NCI-H2107 (cell line): ENCODE measurements around the gene YIF1A.
"Not testable (repeated sequence)": the region's sequence is repeated elsewhere in the genome, so short reads cannot be mapped to it uniquely, and the experiment has no call there.

Experiments used
- DNase-seq: peaks from one replicate; lab custom pipeline; 2025; lab: John Stamatoyannopoulos, UW

YIF1A gene

DNA sequence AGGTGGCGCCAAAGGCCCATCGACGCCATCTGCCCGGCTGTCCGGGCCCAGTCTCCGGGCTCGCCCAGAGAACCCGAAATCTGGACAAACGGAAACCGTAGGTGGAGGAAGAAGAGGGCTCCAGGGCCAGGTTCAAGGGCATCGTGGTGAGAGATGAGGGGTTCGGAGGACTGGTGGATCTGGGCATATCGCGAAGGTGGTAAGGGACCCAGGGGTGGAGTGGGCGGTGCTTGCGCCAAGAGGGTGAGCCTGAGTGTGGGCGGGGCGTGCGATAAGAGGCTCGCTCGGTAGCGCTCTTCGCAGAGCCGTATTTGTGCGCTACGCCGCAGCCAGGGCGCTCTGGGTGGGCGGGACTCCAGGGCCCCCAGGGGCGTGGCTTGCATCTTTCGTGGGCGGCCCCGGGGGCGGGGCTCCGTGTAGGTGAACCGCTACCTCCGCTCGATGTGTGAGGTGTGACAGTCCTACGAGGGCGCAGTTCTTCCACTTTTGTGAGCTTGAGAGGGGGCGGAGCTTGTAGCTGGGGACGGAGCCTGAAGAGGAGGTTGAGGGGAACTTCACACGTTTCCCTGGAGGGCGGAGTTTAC, 23.1 kb upstream of the YIF1A start:
- peak; percentile 92 for DNase-seq

DNA sequence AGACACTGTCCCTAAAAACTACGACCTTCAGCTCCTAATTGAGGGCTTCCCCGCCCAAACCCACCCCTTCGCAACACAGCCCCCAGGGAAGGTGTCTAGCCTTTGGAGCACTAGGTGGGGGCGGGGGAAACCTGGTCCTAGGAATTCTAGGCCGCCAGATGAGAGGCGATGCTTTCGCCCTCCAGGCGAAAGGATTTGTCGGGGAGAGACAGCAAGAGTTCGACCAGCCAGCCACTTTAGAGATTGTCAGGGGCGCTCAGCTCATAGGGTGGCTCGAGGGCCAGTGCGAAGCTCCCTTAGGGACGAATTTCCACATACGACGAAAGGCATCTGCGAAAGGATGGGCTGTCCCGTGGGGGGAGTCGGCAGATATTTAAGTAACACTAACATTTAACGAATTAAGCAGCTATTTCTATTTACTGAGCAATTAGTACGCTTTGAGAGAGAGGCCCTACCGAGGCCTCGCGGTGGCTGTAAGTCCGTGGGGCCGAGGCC, 22.6 kb upstream of the YIF1A start:
- no peak for DNase-seq

DNA sequence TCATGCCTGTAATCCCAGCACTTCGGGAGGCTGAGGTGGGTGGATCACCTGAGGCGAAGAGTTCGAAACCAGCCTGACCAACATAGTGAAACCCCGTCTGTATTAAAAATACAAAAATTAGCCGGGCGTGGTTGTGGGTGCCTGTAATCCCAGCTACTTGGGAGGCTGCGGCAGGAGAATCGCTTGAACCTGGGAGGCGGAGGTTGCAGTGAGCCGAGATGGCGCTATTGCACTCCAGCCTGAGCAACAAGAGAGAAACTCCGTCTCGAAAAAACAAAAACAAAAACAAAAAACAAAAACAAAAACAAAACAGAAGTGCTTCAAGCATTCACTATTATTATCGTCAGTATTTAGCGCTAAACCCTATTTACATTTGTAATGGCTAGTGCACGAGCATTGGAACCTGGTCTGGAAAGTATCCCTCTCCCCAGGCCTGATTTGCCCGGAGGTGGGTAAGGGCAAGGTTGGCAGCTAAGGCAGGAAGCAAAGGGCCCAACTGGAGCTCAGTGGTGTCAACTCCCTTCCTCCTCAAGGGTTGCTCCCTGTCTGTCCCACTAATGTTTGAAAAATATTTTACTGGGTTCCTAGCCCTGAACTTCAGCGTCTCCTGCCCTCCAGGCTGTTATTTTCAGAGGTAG, 22.0 kb upstream of the YIF1A start:
- DNase-seq: not testable (repeated sequence)

DNA sequence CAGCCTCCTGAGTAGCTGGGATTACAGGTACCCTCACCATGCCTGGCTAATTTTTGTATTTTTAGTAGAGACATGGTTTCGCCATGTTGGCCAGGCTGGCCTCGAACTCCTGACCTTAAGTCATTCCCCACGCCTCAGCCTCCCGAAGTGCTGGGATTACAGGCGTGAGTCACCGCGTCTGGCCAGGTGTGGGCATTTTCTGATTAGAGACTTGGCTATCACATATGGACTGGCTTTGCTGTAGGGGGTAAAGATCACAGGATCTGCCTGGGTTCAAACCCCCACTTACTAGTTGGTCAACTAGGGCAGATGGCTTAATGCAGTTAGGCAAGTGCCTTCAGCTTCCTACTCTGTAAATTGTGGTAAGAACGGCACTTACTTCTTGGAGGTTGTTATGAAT, 21.4 kb upstream of the YIF1A start:
- DNase-seq: no peak

DNA sequence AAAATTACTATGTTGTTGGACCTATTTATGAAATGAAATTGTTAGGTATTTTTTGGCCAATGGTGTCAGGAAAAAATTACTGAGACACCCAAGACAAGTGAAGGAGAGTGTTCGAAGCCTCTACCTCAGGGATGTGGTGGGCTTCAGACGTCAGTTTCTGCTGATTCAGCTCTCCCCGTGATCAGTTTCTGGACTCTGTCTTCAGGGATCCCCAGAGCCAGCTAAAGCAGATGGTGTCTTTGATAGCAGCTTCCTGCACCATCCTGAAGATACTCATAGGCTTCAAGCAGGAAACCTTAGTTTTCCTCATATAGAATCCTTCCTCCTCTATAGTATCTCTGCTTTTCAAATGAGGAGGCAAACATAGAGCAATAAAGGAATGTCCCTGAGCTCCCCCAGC, 20.5 kb upstream of the YIF1A start:
- DNase-seq: no peak

DNA sequence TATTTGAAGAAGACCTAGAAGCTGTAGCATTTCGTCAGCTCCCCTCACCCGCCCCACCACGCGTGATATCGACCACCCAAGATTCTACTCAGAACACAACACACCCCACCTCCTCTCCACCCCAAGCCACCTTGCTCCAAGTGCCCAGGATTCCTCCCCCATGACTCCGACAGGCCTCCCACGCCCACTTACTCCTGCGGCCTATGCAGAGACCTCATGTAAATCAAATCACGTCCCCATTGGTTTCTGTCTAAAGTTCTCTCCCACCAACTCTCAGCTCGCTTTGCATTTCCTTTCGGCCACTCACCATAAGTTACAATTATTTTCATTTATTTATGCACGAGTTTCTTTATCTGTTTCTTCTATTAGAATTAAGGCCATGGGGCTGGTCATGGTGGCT, 13.7 kb upstream of the YIF1A start:
- DNase-seq: no peak

DNA sequence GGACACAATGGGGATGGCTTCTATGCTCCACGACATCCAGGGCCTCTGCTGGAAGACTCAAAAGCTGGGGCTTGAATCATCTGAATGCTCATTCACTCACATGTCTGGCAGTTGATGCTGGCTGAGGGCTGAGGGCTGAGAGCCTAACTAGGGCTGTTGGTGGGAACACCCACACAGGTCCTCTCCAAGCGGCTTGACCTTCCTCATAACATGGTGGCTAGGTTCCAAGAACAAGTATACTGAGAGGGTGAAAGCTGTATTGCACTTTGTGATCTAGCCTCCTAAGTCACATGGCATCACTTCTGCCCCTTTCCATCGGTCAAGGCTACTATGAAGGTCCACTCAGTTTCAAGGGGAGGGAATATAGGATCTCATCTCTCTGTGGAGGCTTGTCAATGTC, 10.2 kb upstream of the YIF1A start:
- DNase-seq: no peak

DNA sequence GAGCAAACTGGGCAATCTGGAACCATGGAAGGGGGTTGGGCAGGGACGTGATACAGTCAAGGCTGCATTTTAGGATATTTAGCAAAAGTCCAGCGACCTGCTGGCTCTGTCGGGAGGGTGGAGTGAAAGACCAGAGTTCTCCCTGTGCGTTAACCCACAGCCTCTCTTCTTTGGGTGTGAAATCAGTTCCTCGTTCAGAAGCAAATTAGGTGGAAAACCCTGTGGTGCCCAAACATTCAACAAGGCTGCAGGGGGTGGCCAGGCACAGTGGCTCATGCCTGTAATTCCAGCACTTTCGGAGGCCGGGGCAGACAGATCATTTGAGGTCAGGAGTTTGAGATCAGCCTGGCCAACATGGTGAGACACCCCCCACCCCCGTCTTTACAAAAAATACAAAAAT, 8.7 kb upstream of the YIF1A start:
- no peak for DNase-seq

DNA sequence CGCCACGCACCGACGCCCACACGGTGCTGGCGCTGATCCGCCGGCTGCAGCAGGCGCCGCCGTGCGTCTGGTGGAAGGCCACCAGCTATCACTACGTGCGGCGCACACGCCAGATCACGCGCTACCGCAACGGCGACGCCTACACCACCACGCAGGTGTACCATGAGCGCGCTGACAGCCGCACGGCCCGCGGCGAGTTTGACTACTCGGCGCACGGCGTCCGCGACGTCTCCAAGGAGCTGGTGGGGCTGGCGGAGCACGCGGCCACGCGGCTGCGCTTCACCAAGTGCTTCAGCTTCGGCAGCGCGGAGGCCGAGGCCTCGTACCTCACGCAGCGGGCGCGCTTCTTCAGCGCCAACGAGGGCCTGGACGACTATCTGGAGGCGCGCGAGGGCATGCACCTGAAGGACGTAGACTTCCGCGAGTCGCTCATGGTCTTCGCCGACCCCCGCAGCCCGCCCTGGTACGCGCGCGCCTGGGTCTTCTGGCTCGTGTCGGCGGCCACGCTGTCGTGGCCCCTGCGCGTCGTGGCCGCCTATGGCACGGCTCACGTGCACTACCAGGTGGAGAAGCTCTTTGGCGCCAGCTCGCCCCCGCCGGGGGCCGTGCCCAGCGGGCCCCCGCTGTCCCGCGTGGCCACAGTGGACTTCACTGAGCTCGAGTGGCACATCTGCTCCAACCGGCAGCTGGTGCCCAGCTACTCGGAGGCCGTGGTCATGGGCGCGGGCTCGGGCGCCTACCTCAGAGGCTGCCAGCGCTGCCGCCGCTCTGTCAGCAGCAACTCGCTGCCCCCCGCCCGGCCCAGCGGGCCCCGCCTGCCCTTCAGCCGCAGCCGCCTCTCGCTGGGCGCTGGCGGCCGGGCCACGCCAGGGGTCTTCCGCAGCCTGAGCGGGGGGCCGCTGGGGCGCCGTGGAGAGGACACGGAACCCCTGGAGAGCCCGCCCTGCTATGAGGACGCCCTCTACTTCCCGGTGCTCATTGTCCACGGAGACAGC, 6.0 kb upstream of the YIF1A start:
- no peak for DNase-seq

DNA sequence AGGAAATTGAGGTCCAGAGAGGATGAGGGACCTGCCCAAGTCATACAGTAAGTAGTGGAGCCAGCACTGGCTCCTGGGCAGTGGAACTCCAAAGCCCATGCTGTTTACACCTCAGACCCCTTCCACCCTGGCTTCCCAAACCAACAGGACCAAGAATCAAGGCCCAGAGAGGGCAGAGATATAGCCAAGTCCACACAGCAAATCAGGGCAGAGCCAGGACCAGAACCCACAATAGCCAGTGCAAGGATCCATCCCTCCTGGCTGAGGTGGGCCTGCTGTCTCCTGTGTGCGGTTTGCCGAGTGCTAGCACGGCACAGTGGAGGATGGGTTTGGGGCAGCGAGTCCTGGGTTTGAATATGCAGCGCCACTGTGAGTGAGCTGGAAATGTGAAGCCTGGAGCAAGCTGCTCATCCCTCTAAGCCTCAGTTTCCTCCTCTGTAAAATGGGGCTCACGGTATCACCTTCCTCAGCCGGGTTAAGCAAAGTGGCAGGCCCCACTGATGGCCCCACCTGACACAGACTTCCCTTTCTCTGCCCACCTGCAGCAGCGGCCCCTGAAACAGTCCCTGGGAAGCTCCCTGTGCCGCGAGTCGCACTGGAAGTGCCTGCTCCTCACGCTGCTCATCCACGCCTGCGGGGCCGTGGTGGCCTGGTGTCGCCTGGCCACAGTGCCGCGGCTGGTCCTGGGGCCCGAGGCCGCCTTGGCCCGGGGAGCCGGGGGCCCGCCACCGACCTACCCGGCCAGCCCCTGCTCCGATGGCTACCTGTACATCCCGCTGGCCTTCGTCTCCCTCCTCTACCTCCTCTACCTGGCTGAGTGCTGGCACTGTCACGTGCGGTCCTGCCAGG, 5.1 kb upstream of the YIF1A start:
- DNase-seq: no peak

DNA sequence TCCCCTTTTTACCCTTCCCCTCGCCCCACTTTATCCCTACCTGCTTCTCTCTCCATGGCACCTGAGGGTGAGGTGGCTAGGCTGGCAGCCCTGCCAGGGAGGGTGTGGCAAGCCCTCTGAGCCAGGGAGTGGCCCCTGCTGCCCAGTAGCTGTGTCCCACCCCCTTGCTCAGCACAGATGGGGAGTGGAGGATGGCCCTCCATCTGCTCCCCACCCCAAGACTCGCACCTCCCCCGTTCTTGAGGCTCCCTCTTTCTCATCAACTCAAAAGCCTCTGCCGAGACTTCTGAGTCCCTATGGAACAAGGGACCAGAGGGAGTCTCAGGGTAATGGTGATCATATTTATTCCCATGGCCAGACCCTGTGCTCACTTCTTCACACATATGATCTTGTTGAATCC, 4.4 kb upstream of the YIF1A start:
- no peak for DNase-seq

DNA sequence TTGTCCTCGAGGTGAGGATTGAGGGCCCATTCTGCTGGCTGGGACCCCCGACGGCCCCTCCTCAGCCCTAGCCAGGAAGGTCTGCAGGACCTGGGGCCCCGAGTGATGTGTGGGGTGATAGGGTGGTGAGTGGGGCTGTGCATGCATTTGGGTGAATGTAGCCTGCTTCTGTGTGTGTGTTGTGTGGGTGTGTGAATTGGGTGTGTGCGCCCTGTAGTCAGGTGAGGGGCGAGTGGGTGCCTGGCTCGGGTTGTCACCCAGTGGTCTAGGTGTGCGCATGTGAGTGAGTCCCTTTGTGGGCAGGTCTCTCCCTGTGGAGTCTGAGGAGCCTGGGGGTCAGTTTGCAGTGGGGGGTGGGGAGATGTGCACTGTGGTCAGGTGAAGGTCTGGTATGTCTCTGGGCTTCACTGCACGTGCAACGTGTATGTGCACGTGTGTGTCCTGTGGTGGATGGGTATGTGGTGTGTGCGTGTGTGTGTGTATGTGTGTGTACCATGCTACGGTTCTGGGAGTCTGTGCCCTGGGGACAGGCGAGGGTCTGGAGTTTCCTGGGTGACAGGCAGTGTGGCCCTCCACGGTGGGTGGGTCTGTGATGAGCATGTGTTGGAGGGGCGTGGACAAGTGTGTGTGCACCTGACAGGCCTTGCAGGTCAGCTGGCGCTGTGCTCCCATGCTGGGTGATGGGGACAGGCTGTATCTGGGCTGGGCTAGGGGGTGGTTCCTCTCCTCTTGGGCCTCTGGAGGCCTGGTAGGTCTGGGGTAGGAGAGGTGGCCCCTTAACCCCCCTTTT, 3.8 kb upstream of the YIF1A start:
- no peak for DNase-seq

DNA sequence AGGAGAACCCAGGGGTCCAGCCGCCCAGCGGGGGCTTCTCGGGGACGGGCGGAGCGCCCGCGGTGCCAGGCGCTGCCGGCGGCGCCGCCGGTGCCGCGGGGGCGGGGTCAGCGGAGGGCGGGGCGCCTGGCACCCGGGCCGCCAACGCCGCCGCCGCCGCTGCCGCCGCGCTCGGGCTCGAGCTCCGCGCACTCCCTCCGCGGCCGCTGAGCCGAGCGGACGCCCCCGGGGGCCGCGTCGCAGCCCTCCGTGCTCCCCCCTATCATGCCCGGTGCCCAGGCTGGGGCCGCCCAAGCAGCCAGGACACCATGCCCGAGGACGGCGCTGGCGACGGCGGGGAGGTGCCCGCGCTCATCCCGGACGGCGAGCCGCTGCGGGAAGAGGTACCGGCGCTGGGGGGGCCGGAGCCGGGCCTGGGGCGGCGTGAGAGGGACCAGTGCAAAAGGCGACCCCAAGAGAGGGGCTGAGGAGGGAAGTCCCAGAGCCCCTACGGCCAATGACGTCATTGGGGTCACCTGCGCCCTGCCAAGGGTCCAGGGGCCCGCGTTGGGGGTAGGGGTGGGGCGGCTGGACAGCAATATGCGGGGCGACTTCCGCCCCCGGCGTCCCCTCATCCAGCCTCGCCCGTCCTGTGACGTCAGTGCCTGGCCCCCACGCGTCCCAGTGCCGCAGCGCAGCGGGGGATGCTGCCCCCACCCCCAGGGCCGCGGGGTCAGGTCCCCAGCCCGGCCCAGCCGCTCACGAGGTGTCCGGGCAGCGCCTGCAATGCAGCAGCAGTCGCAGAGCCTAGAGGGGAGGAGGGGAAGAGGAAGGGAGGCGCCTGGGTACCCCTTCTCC, 3.0 kb upstream of the YIF1A start, which contains the start of gene TMEM151A:
TSS of gene TMEM151A (plus strand) at position 189 of the 837 bp plus-strand sequence. CDS start at position 309, 120 bp downstream.
- DNase-seq: no peak

DNA sequence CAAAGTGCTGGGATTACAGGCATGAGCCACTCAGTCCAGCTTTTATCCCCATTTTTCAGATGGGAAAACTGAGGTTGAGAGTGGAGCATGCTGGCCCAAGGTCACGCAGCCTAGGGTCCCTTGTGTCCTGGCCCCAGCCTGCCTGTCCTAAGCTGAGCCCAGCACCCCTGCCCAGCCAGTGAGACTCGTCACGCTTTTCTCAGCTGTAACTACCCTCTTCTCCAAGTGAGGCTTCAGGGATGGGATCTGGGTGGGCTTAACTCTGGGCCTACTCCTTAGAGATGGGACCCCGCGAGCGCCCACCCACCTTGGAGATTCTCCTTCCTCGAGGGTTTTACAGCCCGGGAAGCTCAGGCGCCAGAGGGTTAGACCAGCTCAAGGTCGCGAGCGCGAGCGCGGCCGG, 2.4 kb upstream of the YIF1A start:
- no peak for DNase-seq

DNA sequence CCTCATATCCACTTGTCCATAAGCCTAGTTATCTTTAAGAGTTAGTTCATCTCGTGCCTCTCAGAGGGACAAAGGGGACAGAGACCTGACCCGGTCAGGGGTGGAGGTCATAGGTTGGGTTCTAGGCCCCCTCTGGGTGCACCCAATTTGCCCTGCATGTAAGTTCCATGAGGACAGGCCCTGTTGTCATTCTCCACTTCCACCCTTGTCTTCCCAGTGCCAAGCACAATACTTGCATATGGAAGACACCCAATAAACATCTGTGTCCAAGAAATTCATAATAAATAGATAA, 1.3 kb upstream of the YIF1A start:
- DNase-seq: no peak

DNA sequence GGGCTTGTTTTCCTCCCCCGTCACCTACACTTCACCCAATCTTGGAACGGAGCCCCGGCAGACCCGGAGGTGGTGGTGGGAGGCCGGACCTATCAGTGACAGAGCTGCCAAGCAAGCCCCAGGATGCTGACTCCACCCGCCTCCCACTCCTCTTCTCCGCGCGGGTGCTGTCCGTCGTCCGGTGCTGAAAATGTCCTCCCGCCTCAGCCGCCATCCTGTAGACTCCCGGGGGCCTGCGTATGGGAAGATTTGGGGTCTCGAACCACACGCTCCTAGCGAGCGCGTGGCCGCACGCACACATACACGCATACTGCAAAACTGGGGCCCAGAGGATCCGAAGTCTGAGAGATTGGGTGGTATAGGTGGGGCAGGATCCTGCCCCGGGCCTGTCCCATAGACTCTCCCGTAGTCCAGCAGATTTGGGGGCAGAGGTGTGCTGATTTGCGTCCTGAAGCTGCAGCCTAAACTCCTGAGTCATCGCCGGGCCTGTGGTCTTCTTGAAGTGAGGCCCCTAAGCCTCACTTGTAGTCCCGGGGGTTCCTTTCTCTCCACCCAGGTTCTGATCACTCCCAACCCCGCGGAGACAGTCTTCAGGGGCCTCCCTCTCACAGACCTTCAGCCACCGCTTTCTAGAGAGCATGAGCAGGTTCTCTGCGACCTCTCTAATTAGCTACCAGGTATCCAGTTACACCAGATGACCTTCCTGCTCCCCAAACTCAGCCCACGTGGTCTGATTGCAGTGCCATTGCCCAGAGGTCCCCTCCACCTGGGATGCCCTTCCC, 796 bp upstream of the YIF1A start:
- no peak for DNase-seq

DNA sequence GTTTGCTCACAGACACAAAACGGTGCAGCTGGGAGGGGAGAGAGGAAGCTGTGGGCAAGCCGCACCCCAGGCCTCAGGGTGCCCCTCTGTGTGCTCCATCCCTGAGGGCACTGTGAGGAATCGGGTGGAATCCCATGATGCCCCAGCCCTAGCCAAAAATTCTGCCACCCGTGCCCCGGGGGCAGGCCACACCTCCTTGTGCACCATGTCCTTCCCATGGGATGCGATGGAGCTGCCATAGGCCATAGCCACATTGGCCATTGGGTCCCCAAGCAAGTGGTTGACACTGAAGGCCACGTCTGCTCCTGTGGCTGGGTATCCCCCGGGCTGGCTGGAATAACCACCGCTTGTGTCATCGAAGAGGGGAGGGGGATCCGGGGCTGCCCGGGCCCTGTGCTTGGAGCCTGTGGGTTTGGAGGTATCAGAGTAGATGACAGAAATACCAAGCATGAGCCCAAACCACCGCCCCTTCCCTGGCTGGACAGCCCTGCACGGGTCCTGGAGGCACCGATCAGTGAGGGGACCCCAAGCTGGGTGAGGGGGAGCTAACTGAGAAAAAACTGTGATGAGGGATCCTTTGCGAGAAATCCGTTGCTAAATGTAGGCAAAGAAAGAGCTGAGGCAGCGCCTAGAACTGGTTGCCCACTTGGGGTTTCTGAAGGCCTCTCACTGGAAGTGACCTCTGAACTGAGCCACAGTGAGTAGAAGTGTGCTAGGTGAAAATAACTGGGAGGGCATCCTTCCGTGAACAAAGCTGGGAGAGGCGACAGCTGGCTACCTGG, 863 bp downstream of the YIF1A start:
- DNase-seq: no peak

DNA sequence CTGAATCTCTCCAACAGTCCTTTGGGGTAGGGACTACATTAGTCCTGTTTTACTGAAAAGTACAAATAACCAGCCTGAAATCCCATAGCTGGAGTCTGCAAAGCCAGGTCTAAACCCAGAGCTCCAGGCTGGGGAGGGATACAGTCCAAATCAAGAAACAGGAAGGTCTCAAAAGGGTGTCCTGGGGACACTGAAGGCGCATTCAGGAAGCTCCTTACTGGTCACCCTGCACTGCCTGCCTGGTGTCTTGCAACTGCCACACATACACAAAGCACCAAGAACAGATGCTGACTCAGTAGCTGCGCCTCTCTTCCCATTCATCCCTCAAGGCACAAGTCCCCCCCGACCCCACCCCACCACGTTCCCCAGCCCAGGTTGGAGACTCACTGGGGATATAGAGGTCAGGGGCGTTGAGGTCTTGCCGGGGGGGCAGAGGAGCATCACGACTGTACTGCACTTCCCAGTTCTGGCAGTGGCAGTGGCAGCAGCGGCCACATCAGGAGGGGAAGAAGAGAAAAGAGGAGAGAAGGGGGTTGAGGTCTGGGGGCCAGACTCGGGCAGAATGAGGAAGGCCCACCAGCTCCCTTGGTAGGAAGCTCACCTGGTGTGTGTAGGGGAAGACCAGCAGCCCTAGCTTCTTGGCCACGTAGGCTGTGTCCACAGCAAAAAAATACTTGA, 1.6 kb downstream of the YIF1A start:
- DNase-seq: no peak
